Lower leg skin (tissue), 3 donors: Measurements from ENCODE around the gene ABCC9.

Experiments
- CTCF ChIP-seq, 3 donors: fragments of 450-650 bp; IDR thresholded peaks; one replicate each; pipeline ENCODE4 v1.5.1; 2016; ENCODE audit warnings: antibody characterized with exemption in 3 of 3, mild to moderate bottlenecking in 3 of 3, moderate library complexity in 2 of 3
- POLR2A ChIP-seq, 2 donors: fragments of 450-650 bp; IDR thresholded peaks; one replicate each; pipeline ENCODE4 v1.6.1; 2016 to 2017; ENCODE audit warnings: antibody characterized with exemption in 2 of 2, mild to moderate bottlenecking in 1 of 2, moderate library complexity in 1 of 2

- TF ChIP-seq CTCF (IDR thresholded peaks at IDR 0.05) (no peak), POLR2A (IDR thresholded peaks at IDR 0.05) (no peak)
These were observed 132.1 kb downstream of the ABCC9 start for GRCh38 chr12:21809100-21809499.
